Subcutaneous abdominal adipose tissue (tissue), 5 donors: Measurements from ENCODE around the gene B3GALT4.

Source experiments
- H3K27ac ChIP-seq: one replicate; pipeline ENCODE4 v1.7.0; 2013; ENCODE audit warnings: low read depth, mild to moderate bottlenecking, inconsistent platforms, low read length, moderate library complexity
- H3K27me3 ChIP-seq, 5 donors: one replicate each; pipeline ENCODE4 v1.7.0; 2013; ENCODE audit warnings: low read length in 5 of 5, inconsistent platforms in 1 of 5; ENCODE audit not compliant: control insufficient read depth in 5 of 5, insufficient read depth in 4 of 5
- H3K36me3 ChIP-seq, 5 donors: one replicate each; pipeline ENCODE4 v1.7.0; 2013; ENCODE audit warnings: low read length in 5 of 5; ENCODE audit not compliant: control insufficient read depth in 5 of 5, insufficient read depth in 5 of 5
- H3K4me1 ChIP-seq, 5 donors: one replicate each; pipeline ENCODE4 v1.7.0; 2013; ENCODE audit warnings: low read length in 5 of 5, mild to moderate bottlenecking in 3 of 5, moderate library complexity in 1 of 5; ENCODE audit not compliant: control insufficient read depth in 5 of 5, insufficient read depth in 5 of 5
- H3K4me3 ChIP-seq, 5 donors: one replicate each; pipeline ENCODE4 v1.7.0; 2013; ENCODE audit warnings: low read length in 5 of 5, low read depth in 1 of 5
- H3K9ac ChIP-seq, 5 donors: one replicate each; pipeline ENCODE4 v1.7.0; 2013; ENCODE audit warnings: low read length in 5 of 5, mild to moderate bottlenecking in 4 of 5, moderate library complexity in 3 of 5
- H3K9me3 ChIP-seq, 5 donors: one replicate each; pipeline ENCODE4 v1.7.0; 2013; ENCODE audit warnings: low read length in 5 of 5; ENCODE audit not compliant: control insufficient read depth in 5 of 5
- donor health status: healthy.
- donor health status: healthy.
- donor health status: healthy.
- donor health status: healthy.
- donor health status: healthy.

B3GALT4 gene

GRCh38 chr6:33298773-33299236, 21.9 kb downstream of the B3GALT4 start, which contains the start of gene RGL2:
Gene RGL2 (minus strand): TSS chr6:33298942. CDS start chr6:33298610, 332 bp downstream.
- peaks cover 2 to 41% (median 26%) of the 10 kb centered on the region in 5 donors for H3K4me1 ChIP-seq
- peaks cover 0 to 44% (median 33%) of the 10 kb centered on the region in 5 donors for H3K36me3 ChIP-seq
- peak within 1 kb of the TSS; percentile 73 to 94 (median 90) for H3K9ac ChIP-seq
- H3K9me3 ChIP-seq = no peaks in the 10 kb centered on the region
- H3K27ac ChIP-seq = peak within 1 kb of the TSS; percentile 93
- no peaks in the 10 kb centered on the region for H3K27me3 ChIP-seq
- peak within 1 kb of the TSS; percentile 74 to 98 (median 91) for H3K4me3 ChIP-seq

GRCh38 chr6:33299237-33299944, 22.5 kb downstream of the B3GALT4 start:
- peaks cover 2 to 41% (median 26%) of the 10 kb centered on the region in 5 donors for H3K4me1 ChIP-seq
- H3K27ac ChIP-seq = peak overlapping the region; percentile 93
- no peaks in the 10 kb centered on the region for H3K9me3 ChIP-seq
- H3K4me3 ChIP-seq = peak overlapping the region; percentile 74 to 98 (median 91)
- H3K9ac ChIP-seq = peak overlapping the region; percentile 66 to 94 (median 90)
- peaks cover 0 to 44% (median 33%) of the 10 kb centered on the region in 5 donors for H3K36me3 ChIP-seq
- H3K27me3 ChIP-seq = no peaks in the 10 kb centered on the region

- Histone ChIP-seq H3K4me3 (no peak overlapping the region), H3K9ac (no peak overlapping the region), H3K9me3 (no peaks in the 10 kb centered on the region), H3K36me3 (peaks cover 0 to 34% (median 25%) of the 10 kb centered on the region in 5 donors), H3K27me3 (no peaks in the 10 kb centered on the region), H3K27ac (no peak overlapping the region), H3K4me1 (peaks cover 2 to 50% (median 26%) of the 10 kb centered on the region in 5 donors)
Observed at GRCh38 chr6:33301877-33302276, 25.0 kb downstream of the B3GALT4 start.

GRCh38 chr6:33304216-33304615, 27.3 kb downstream of the B3GALT4 start:
- Histone ChIP-seq H3K27me3 (no peaks in the 10 kb centered on the region), H3K9me3 (no peaks in the 10 kb centered on the region), H3K4me1 (peaks cover 2 to 33% (median 15%) of the 10 kb centered on the region in 5 donors), H3K27ac (no peak overlapping the region), H3K36me3 (peaks cover 0 to 33% (median 30%) of the 10 kb centered on the region in 5 donors), H3K4me3 (no peak overlapping the region), H3K9ac (no peak overlapping the region)

GRCh38 chr6:33305052-33305451, 28.1 kb downstream of the B3GALT4 start:
- Histone ChIP-seq H3K4me3 (no peak overlapping the region), H3K4me1 (peaks cover 1 to 24% (median 11%) of the 10 kb centered on the region in 5 donors), H3K9ac (no peak overlapping the region), H3K36me3 (peaks cover 0 to 33% (median 30%) of the 10 kb centered on the region in 5 donors), H3K27me3 (no peaks in the 10 kb centered on the region), H3K27ac (no peak overlapping the region), H3K9me3 (no peaks in the 10 kb centered on the region)

GRCh38 chr6:33306356-33306755, 29.4 kb downstream of the B3GALT4 start:
- Histone ChIP-seq H3K36me3 (peaks cover 0 to 38% (median 30%) of the 10 kb centered on the region in 5 donors), H3K27ac (no peak overlapping the region), H3K4me1 (peaks cover 0 to 14% (median 4%) of the 10 kb centered on the region in 5 donors), H3K27me3 (no peaks in the 10 kb centered on the region), H3K9me3 (no peaks in the 10 kb centered on the region), H3K9ac (no peak overlapping the region), H3K4me3 (no peak overlapping the region)

GRCh38 chr6:33312361-33313104, 35.6 kb downstream of the B3GALT4 start:
- Histone ChIP-seq H3K27ac (peak overlapping the region; percentile 96), H3K4me1 (peaks cover 10 to 48% (median 44%) of the 10 kb centered on the region in 5 donors), H3K4me3 (peak overlapping the region; percentile 92 to 99 (median 94)), H3K36me3 (peaks cover 0 to 15% (median 10%) of the 10 kb centered on the region in 5 donors), H3K27me3 (no peaks in the 10 kb centered on the region), H3K9me3 (no peaks in the 10 kb centered on the region), H3K9ac (peak overlapping the region; percentile 87 to 100 (median 94))

GRCh38 chr6:33313105-33313708, 36.3 kb downstream of the B3GALT4 start:
- Histone ChIP-seq H3K27me3 (no peaks in the 10 kb centered on the region), H3K4me3 (peak overlapping the region; percentile 92 to 99 (median 94)), H3K36me3 (peaks cover 0 to 15% (median 9%) of the 10 kb centered on the region in 5 donors)

GRCh38 chr6:33313709-33314514, 37.0 kb downstream of the B3GALT4 start, which contains the start of gene TAPBP:
Gene TAPBP (minus strand): TSS chr6:33314078. CDS start chr6:33314041, 37 bp downstream.
- peaks cover 13 to 57% (median 53%) of the 10 kb centered on the region in 5 donors for H3K4me1 ChIP-seq
- H3K9me3 ChIP-seq = no peaks in the 10 kb centered on the region
- H3K36me3 ChIP-seq = peaks cover 0 to 16% (median 8%) of the 10 kb centered on the region in 5 donors
- H3K27ac ChIP-seq = peak within 1 kb of the TSS; percentile 96
- H3K4me3 ChIP-seq = peak within 1 kb of the TSS; percentile 92 to 99 (median 94)
- H3K9ac ChIP-seq = peak within 1 kb of the TSS; percentile 87 to 100 (median 94)
- H3K27me3 ChIP-seq = no peaks in the 10 kb centered on the region

More at GRCh38 chr6:33313105-33313708, 36.3 kb downstream of the B3GALT4 start:
- Histone ChIP-seq H3K9ac (peak overlapping the region; percentile 87 to 100 (median 94)), H3K9me3 (no peaks in the 10 kb centered on the region), H3K4me1 (peaks cover 13 to 50% (median 46%) of the 10 kb centered on the region in 5 donors), H3K27ac (peak overlapping the region; percentile 96)
